H9 (cell line): Measurements from ENCODE around the gene KRTDAP. TPM values are rescaled to one million over a fixed set of nuclear protein-coding genes. Genes with fewer than 3 reads are reported as not detected.

Experiments
- DNase-seq: peaks from one replicate; pipeline ENCODE4 v3.0.0-alpha.2; 2017
- H2AFZ ChIP-seq: one replicate; pipeline ENCODE4 v1.6.1; 2013; ENCODE audit warnings: mild to moderate bottlenecking, low read length, control low read depth, moderate library complexity
- H2AK5ac ChIP-seq: 2 replicates; pipeline ENCODE4 v1.6.1; 2013; ENCODE audit warnings: low read length, control low read depth, mixed read lengths; ENCODE audit not compliant: insufficient read length
- H2BK120ac ChIP-seq: one replicate; pipeline ENCODE4 v1.6.1; 2013; ENCODE audit warnings: low read depth, mild to moderate bottlenecking, low read length, control low read depth, inconsistent platforms; ENCODE audit not compliant: poor library complexity, severe bottlenecking
- H2BK12ac ChIP-seq: 2 replicates; pipeline ENCODE4 v1.6.1; 2013; ENCODE audit warnings: low read length, control low read depth, mixed read lengths, low read depth; ENCODE audit not compliant: insufficient read length
- H2BK15ac ChIP-seq: 2 replicates; pipeline ENCODE4 v1.6.1; 2013; ENCODE audit warnings: low read depth, low read length, control low read depth
- H2BK20ac ChIP-seq: one replicate; pipeline ENCODE4 v1.6.1; 2013; ENCODE audit warnings: low read depth, mild to moderate bottlenecking, low read length, control low read depth, inconsistent platforms; ENCODE audit not compliant: poor library complexity, severe bottlenecking
- H2BK5ac ChIP-seq: 2 replicates; pipeline ENCODE4 v1.6.1; 2013; ENCODE audit warnings: low read length, control low read depth, mixed read lengths; ENCODE audit not compliant: insufficient read length
- H3K14ac ChIP-seq: 2 replicates; pipeline ENCODE4 v1.6.1; 2013; ENCODE audit warnings: low read length, control low read depth; ENCODE audit not compliant: insufficient read depth
- H3K18ac ChIP-seq: 2 replicates; pipeline ENCODE4 v1.6.1; 2013; ENCODE audit warnings: low read depth, mild to moderate bottlenecking, mixed read lengths, low read length, control low read depth; ENCODE audit not compliant: insufficient read length
- H3K23ac ChIP-seq: 2 replicates; pipeline ENCODE4 v1.6.1; 2013; ENCODE audit warnings: low read length, control low read depth, mixed read lengths, low read depth; ENCODE audit not compliant: insufficient read length
- H3K23me2 ChIP-seq: 2 replicates; pipeline ENCODE4 v1.6.1; 2013; ENCODE audit warnings: low read depth, mild to moderate bottlenecking, mixed read lengths, low read length, control low read depth; ENCODE audit not compliant: insufficient read length, poor library complexity, severe bottlenecking
- H3K27ac ChIP-seq: 2 replicates; pipeline ENCODE4 v1.5.1; 2013; ENCODE audit warnings: low read length, control low read depth, mixed read lengths, low read depth; ENCODE audit not compliant: insufficient read length
- H3K27me3 ChIP-seq: 2 replicates; pipeline ENCODE4 v1.6.1; 2013; ENCODE audit warnings: low read length, control low read depth, inconsistent platforms; ENCODE audit not compliant: insufficient read depth
- H3K4ac ChIP-seq: 2 replicates; pipeline ENCODE4 v1.6.1; 2013; ENCODE audit warnings: low read depth, mild to moderate bottlenecking, control low read depth, inconsistent platforms, low read length, moderate library complexity
- H3K4me1 ChIP-seq: 2 replicates; pipeline ENCODE4 v1.6.1; 2013; ENCODE audit warnings: low read length, control low read depth, inconsistent platforms; ENCODE audit not compliant: insufficient read depth
- H3K4me2 ChIP-seq: 2 replicates; pipeline ENCODE4 v1.6.1; 2013; ENCODE audit warnings: low read length, control low read depth, mixed read lengths; ENCODE audit not compliant: insufficient read length, insufficient read depth
- H3K56ac ChIP-seq: 2 replicates; pipeline ENCODE4 v1.6.1; 2013; ENCODE audit warnings: low read depth, mild to moderate bottlenecking, mixed read lengths, low read length, control low read depth; ENCODE audit not compliant: insufficient read length
- H3K79me1 ChIP-seq: 2 replicates; pipeline ENCODE4 v1.6.1; 2013; ENCODE audit warnings: low read depth, mild to moderate bottlenecking, moderate library complexity, low read length, control low read depth, inconsistent platforms; ENCODE audit not compliant: insufficient read depth, poor library complexity, severe bottlenecking
- H3K79me2 ChIP-seq: 2 replicates; pipeline ENCODE4 v1.6.1; 2013; ENCODE audit warnings: low read length, control low read depth, inconsistent platforms; ENCODE audit not compliant: insufficient read depth
- H3K9ac ChIP-seq: 2 replicates; pipeline ENCODE4 v1.6.1; 2013; ENCODE audit warnings: low read length, control low read depth, mixed read lengths; ENCODE audit not compliant: insufficient read length; ENCODE audit errors: extremely low read depth
- H3K9me3 ChIP-seq: one replicate; pipeline ENCODE4 v1.6.1; 2013; ENCODE audit warnings: low read depth, low read length, inconsistent platforms; ENCODE audit not compliant: control insufficient read depth
- H3T11ph ChIP-seq: one replicate; pipeline ENCODE4 v1.6.1; 2013; ENCODE audit warnings: mild to moderate bottlenecking, low read length, control low read depth, inconsistent platforms
- H4K20me1 ChIP-seq: one replicate; pipeline ENCODE4 v1.6.1; 2013; ENCODE audit not compliant: control insufficient read depth, insufficient read length, insufficient read depth
- H4K5ac ChIP-seq: 2 replicates; pipeline ENCODE4 v1.6.1; 2013; ENCODE audit warnings: low read depth, mild to moderate bottlenecking, mixed read lengths, low read length, control low read depth; ENCODE audit not compliant: insufficient read length
- H4K8ac ChIP-seq: replicated peaks from 2 replicates; pipeline ENCODE4 v1.6.1; 2013; ENCODE audit warnings: low read length, control low read depth, mixed read lengths, low read depth; ENCODE audit not compliant: insufficient read length
- H4K91ac ChIP-seq: 2 replicates; pipeline ENCODE4 v1.6.1; 2013; ENCODE audit warnings: low read depth, mild to moderate bottlenecking, moderate library complexity, mixed read lengths, low read length, control low read depth; ENCODE audit not compliant: insufficient read length
- H3K27ac Mint-ChIP-seq, 3 experiments: 2 replicates in 2 of 3; 3 replicates in 1 of 3; pipeline ENCODE4 v1.8.0; 2020 to 2021; ENCODE audit warnings: mixed read lengths in 3 of 3, mild to moderate bottlenecking in 1 of 3, moderate library complexity in 1 of 3
- H3K27me3 Mint-ChIP-seq: 2 replicates; pipeline ENCODE4 v1.8.0; 2021; ENCODE audit warnings: low read depth, mild to moderate bottlenecking, moderate library complexity, mixed read lengths
- H3K36me3 Mint-ChIP-seq, 3 experiments: 2 replicates in 2 of 3; 3 replicates in 1 of 3; pipeline ENCODE4 v1.8.0; 2020 to 2021; ENCODE audit warnings: low read depth in 3 of 3, mixed read lengths in 3 of 3; ENCODE audit not compliant: insufficient read depth in 1 of 3
- H3K4me1 Mint-ChIP-seq, 2 experiments: 2 replicates each; pipeline ENCODE4 v1.8.0; 2020; ENCODE audit warnings: mixed read lengths in 2 of 2
- H3K4me3 Mint-ChIP-seq, 2 experiments: 2 replicates in 1 of 2; 3 replicates in 1 of 2; pipeline ENCODE4 v1.8.0; 2020 to 2021; ENCODE audit warnings: mild to moderate bottlenecking in 2 of 2, mixed read lengths in 2 of 2, moderate library complexity in 1 of 2
- H3K9me3 Mint-ChIP-seq, 2 experiments: 2 replicates in 1 of 2; 3 replicates in 1 of 2; pipeline ENCODE4 v1.8.0; 2020; ENCODE audit warnings: mild to moderate bottlenecking in 2 of 2, mixed read lengths in 2 of 2, moderate library complexity in 1 of 2
- WGBS: extraction: QIAGEN DNeasy Blood & Tissue Kit; methylation state at CpG from one replicate; pipeline ENCODE4 v1.1.7; 2013; ENCODE audit warnings: missing lambda C conversion rate, low lambda C conversion rate, mixed read lengths; ENCODE audit not compliant: insufficient read length; ENCODE audit errors: extremely low coverage; 5-methylcytosine and 5-hydroxymethylcytosine counted together
- total RNA-seq: library from RNA; stranded (reverse); gene quantifications from 2 replicates; pipeline ENCODE4 v1.2.1, GENCODE V29; 2021
- TF ChIP-seq, protein P1 (sequence below): fragments of 200-600 bp; sonication (generic); conservative IDR thresholded peaks from 3 replicates; pipeline ENCODE4 v1.8.0; 2021; ENCODE audit warnings: antibody characterized with exemption, mild to moderate bottlenecking

Gene KRTDAP
- total RNA-seq, 1 experiment from 2014 or later, result 0.87 TPM

DNA sequence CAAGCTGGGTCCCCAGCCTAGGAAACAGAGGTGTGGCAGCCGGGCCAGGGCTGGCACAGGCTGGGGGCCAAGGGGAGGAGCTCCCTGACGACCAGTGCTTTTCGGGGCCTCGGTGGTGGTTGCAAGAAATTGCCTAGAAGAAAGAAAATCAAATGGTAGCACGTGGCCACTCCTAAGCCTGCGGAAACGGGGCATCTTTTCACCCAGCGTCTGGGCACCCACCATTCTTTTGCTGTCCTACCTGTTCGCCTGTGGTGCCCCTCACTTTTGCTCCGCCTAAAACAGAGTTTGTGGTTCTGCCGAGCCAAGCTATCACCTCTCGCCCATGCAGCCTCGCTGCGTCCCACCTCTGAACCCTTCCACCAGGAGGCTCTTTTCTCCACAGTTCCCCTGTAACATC, 7.1 kb upstream of the KRTDAP start:
- Histone ChIP-seq H2AFZ (no peak overlapping the region), H2AK5ac (no peak overlapping the region), H3K56ac (no peak overlapping the region), H2BK120ac (no peak overlapping the region), H3K27ac (no peak overlapping the region), H3K9ac (no peak overlapping the region), H3K4ac (no peak overlapping the region), H4K20me1 (no peaks in the 10 kb centered on the region), H3K27me3 (no peaks in the 10 kb centered on the region), H3K18ac (no peak overlapping the region), H2BK12ac (no peak overlapping the region), H2BK5ac (no peak overlapping the region), H3K23ac (no peak overlapping the region), H3K23me2 (no peaks in the 10 kb centered on the region), H3K79me2 (no peaks in the 10 kb centered on the region), H3K14ac (no peak overlapping the region), H3K79me1 (no peaks in the 10 kb centered on the region), H4K8ac (no peak overlapping the region), H3K9me3 (no peaks in the 10 kb centered on the region), H3T11ph (no peak overlapping the region), H2BK20ac (no peak overlapping the region), H3K4me1 (no peaks in the 10 kb centered on the region), H4K91ac (no peak overlapping the region), H2BK15ac (no peak overlapping the region), H4K5ac (no peak overlapping the region), H3K4me2 (no peak overlapping the region)
- Mint-ChIP-seq H3K4me1 (peaks cover 16 to 22% of the 10 kb centered on the region in 2 experiments), H3K4me3 (no peak overlapping the region), H3K36me3 (peaks cover 35 to 61% (median 56%) of the 10 kb centered on the region in 3 experiments; a peak in 6 of 7 replicates), H3K27ac (peak overlapping the region in 1 of 3 experiments; percentile 90; a peak in 2 of 7 replicates), H3K9me3 (no peaks in the 10 kb centered on the region), H3K27me3 (peaks cover 12% of the 10 kb centered on the region)
- TF ChIP-seq, protein P1, sequence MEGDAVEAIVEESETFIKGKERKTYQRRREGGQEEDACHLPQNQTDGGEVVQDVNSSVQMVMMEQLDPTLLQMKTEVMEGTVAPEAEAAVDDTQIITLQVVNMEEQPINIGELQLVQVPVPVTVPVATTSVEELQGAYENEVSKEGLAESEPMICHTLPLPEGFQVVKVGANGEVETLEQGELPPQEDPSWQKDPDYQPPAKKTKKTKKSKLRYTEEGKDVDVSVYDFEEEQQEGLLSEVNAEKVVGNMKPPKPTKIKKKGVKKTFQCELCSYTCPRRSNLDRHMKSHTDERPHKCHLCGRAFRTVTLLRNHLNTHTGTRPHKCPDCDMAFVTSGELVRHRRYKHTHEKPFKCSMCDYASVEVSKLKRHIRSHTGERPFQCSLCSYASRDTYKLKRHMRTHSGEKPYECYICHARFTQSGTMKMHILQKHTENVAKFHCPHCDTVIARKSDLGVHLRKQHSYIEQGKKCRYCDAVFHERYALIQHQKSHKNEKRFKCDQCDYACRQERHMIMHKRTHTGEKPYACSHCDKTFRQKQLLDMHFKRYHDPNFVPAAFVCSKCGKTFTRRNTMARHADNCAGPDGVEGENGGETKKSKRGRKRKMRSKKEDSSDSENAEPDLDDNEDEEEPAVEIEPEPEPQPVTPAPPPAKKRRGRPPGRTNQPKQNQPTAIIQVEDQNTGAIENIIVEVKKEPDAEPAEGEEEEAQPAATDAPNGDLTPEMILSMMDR, result 0 out of 3 replicates have a peak, but pooled peaks have one; percentile 17
- DNase-seq, result no peak
- no CpG with 5 or more reads among the region's 14 CpGs for WGBS
